Subcutaneous adipose tissue (tissue), 4 donors: Measurements from ENCODE around the gene ITM2B. TPM values are rescaled to one million over a fixed set of nuclear protein-coding genes. Genes with fewer than 3 reads are reported as not detected.

ENCODE experiments used
- CTCF ChIP-seq: fragments of 450-650 bp; IDR thresholded peaks from one replicate; pipeline ENCODE4 v1.5.1; 2016; ENCODE audit warnings: low read depth, mild to moderate bottlenecking, control low read depth, antibody characterized with exemption, moderate library complexity
- total RNA-seq, 4 donors: library from RNA; depleted of rRNA; stranded (reverse); fragments of >200 nt; gene quantifications; one replicate each; pipeline ENCODE4 v1.1.0, GENCODE V29; 2016

The ITM2B gene
- total RNA-seq, 4 donors from 2014 or later, result 665 to 1,817 (median 866) TPM

- TF ChIP-seq CTCF, result no peak
These were observed 32.3 kb downstream of the ITM2B start for GRCh38 chr13:48265217-48265815.

DNA sequence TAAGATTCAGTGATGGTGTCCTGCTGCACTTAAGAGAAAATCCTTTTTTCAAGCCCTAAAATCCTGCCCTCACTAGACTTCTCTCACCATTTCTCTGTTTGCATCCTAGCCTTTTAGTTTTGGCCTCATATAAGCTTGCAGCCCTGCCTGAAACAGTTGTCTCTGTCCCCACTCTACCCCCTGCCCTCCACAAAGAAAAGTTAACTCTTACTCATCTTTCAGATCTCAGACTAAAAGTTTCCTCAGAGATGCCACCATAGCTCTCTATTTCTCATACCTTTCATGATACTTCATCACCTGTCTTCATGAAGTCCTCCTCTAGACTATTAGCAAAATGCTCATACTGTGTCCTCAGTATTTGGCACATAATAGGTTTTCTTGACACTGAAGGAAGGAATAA lies 33.1 kb downstream of the ITM2B start:
- no peak for TF ChIP-seq CTCF

DNA sequence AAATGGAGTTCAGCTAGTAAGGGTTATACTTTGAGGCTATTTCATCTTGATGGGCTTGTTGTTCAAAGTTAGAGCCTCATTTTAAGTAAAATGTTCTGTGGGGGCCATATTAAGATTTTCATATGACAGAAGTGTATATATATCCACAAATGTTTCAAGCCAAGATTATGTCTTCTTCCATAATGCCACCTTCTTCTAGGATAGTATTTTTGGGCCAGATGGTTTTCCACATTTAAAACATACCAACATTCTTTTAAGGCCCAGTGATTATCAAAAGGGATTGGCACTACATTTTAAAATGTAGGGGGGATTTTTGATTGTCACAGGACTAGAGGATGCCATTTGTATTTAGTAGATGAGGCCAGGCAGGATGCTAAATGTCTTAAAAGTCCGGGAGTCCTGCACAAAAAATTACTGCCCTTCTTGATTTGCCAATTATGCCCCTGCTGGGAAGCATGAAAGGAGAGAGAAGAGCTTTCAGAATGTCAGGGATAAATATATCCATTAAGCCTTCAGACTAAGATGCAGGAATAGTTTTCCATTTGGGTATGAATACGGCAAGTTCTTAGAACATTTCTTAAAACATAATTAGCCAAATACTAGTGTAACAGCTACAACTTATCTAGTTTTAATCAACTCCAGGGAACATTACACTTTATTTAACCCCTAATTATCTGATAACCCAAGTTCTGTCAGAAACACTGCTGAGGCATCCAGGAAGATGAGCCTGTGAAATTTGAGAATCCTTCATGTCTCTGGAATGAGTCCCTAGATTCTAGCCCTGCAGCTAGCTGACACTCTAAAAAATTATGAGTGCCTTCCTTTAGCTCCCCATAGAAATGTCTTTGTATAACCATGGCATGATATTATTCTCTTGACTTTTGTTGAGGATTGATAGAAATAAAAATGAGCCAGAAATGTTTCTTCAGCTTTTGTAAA lies 34.0 kb downstream of the ITM2B start:
- no peak for TF ChIP-seq CTCF

- no peak for TF ChIP-seq CTCF
These were observed 35.0 kb downstream of the ITM2B start for GRCh38 chr13:48268019-48268418.

DNA sequence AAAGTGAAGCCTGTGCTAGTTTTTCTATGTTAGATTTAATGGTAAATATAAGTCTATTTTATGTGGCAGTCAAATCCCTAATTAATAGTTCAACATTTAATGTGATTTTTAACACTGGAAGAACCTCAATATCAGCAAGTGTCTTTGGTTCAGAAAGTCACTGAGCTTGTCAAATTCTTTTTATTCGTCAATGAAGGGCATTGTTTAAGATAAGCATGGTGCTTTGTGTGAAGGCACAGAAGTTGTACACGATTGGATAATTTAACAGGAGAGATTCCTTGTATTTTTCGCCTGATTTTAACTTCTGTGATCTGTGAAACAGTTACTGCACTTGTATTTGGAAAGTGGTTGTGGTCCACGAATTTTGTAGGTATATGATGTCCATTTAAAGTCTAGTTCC lies 40.3 kb downstream of the ITM2B start:
- no peak for TF ChIP-seq CTCF

DNA sequence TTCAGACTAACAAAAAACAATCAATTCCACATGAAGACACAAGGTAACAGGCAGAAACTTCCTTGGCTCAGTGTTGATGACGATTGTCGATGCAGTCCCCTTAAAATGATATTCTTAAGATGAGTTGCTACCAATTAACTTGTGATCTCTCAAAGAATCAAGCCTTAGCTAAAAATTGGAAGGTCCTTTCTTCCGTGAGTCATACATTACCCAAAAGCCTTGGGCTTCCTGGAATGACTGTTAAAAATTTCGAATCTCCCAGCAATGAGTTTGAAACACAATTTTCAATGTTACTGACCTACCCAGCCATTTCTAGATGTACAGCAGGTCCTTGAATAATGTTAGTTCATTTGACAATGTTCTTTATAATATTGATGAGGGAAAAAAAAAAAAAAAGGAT lies 42.5 kb downstream of the ITM2B start:
- TF ChIP-seq CTCF, result no peak

DNA sequence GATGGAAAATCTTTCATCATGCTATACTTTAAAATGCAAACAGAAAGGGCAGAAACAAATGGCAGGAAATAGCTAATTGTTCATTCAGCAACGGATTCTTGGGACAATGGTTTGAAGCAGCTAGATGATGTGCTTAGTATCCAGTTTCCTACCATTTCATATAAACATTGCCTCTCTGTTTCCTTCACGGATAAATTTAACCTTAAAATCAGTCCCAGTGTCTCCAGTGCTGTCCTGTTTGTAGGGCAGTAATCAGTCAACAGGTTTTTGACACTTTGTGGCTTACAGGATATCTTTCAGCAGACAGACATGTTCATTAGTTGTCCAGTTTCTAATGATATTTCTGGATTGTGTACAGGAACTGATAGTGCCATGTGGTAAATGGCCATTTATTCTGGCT lies 45.8 kb downstream of the ITM2B start:
- no peak for TF ChIP-seq CTCF
